IPS DF 19.7 (cell line): Measurements from ENCODE around the gene GJC2.
"Not testable (repeated sequence)": the region's sequence is repeated elsewhere in the genome, so short reads cannot be mapped to it uniquely, and the experiment has no call there.

Source experiments
- DNase-seq: peaks from one replicate; pipeline ENCODE4 v3.0.0-alpha.2; 2013; ENCODE audit warnings: low read depth, low spot score

GJC2 gene

DNA sequence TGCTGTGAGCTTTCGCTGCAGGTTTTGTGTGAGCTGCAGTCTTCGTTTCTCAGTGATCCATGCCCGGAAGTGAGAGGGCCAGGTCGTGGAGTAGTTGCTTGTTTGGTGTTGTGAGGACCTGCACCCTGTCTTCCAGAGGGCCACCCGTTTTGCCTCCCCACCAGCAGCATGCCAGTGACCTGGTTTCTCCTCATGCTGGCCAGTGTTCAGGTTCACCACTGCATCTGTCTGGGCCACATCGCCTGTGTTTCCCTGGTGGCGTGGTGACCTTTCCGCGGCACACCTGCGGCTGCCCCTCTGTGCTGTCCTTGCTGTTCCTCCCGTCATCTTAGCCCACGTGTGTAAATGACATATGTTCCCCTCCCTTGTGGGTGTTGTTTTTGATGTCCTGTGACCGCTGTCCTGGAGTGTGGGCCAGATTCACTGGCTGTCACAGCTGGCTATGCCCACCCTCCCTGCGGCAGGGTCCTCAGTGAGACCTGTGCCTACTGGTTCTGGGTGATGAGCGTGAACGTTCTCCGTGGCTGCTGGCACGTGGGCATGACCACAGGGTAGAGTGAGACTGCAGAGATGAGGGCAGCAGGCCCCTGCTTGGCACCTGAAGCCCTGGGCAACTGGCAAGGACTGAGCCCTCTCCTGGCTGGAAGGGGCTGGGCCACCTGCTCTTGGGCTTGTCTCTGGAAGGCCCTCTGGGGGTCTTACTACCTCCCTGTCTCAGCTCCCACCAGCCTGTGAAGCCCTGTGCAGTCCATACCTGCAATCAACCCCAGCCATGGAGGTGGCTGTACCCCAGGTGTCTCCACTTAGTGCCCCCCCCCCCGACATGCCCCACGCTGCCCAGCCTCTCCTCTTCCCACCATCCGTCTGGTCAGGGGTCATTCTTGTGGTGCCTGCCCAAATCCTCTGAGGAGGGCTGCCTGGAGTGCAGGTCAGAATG, 23.1 kb downstream of the GJC2 start:
- no peak for DNase-seq

- DNase-seq, result not testable (repeated sequence)
Measured at GRCh38 chr1:228173528-228174481, 24.1 kb downstream of the GJC2 start.

GRCh38 chr1:228174482-228175315, 25.0 kb downstream of the GJC2 start:
- no peak for DNase-seq

DNA sequence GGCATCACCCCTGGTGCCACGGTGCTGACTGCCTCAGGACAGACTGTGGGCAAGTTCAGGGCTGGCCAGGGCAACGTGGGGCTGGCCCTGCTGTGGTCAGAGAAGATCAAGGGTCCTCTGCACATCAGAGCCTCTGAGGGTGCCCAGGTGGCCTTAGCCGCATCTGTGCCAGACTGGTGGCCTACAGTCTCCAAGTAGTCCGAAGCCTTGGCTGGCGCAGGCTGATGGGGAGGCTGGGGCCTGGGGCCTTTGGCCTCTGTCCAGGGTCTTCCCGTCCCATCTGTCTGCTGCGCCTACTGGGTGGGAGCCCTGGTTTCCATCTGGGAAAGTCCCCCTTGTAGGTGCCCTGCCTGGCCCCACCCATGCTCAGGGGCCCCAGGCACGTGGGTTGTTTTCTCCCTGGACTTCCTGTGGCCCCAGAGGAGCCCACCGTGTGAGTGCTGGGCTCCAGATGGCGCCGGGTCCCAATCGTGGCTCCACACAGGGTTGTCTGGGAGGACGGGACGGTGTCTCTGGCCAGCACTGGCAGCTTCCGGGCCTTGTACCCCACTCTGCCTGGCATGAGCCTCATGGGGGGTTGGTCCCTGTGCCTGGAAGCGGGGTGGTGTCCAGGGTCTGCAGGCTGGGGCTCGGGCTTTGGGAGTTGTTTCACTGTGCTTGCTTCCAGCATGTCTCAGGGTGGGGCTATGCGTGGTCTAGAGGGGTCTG, 25.7 kb downstream of the GJC2 start:
- no peak for DNase-seq

GRCh38 chr1:228176024-228176395, 26.3 kb downstream of the GJC2 start:
- DNase-seq, result no peak

GRCh38 chr1:228176461-228177182, 26.9 kb downstream of the GJC2 start:
- no peak for DNase-seq

GRCh38 chr1:228177183-228177475, 27.4 kb downstream of the GJC2 start:
- no peak for DNase-seq

- no peak for DNase-seq
Measured at GRCh38 chr1:228177721-228178710, 28.3 kb downstream of the GJC2 start.

GRCh38 chr1:228178737-228179684, 29.3 kb downstream of the GJC2 start:
- no peak for DNase-seq

GRCh38 chr1:228180271-228180958, 30.7 kb downstream of the GJC2 start:
- DNase-seq, result no peak

DNA sequence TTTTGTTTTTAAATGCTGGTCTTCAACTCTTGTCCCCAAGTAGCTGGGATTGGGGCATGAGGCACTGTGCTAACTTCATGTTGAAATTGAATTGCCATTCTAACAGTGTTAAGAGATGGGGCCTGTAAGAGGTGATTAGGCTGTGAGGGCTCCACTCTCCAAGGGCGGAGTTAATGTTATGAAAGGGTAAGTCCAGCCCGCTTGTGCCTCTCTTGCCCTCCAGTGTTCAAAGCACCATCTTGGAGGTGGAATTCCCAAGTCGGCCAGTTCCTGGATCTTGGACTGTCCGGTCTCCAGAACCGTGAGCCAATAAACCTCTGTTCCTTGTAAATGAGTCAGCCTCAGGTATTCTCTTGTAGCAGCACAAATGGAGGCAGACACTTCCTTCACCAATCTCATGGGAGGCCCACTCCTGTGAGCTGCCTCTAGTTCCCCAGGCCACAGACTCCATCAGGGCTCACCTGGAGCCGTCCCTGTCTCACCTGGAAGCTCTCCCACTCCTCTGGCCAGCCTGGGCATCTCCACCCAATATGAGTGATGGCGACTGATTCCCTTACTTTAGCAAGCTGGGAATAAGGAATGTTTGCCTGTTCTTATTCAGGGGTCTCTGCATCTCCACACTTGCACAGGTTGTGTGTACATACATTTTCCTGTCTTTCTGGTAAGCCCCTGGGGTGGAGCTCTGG, 31.4 kb downstream of the GJC2 start:
- no peak for DNase-seq

DNA sequence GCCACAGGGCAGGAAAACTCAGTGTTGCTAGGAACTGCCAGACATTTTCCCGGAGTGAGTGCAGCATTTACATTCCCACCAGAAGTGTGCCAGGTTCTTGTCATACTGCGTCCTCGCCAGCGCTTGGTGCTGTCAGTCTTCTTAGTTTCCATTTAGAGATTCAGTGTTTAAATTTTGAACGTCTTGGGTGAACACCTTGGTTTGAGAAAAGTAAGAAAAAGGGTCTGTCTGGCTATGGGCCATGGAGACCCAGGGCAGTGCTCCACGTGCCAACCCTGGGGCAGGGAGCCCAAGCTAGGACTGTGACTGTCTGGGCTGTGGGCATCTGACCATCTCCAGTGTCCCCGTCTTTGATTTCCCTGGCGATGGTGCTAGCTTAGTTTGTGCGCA, 31.9 kb downstream of the GJC2 start:
- DNase-seq, result no peak

DNA sequence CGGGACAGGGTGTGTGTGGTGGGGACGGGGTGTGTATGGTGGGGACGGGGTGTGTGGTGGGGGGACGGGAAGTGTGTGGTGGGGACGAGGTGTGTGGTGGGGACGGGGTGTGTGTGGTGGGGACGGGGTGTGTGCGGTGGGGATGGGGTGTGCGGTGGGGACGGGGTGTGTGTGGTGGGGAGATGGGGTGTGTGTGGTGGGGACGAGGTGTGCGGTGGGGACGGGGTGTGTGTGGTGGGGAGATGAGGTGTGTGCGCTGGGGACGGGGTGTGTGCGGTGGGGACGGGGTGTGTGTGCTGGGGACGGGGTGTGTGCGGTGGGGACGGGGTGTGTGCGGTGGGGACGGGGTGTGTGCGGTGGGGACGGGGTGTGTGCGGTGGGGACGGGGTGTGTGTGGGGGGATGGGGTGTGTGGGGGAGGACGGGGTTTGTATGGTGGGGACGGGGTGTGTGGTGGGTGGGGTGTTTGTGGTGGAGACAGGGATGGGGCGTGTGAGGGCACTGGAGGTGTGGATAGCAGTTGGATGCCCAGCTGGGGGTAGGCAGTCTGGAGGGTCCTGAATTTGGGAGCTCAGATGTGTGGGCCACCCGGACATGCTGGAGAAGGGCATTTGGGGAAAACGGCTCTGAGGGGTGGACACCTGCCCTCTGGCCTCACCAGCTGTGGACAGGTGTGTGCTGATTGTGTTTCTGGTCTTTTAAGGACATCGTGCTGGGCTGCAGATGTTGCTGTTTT, 32.7 kb downstream of the GJC2 start:
- no peak for DNase-seq

DNA sequence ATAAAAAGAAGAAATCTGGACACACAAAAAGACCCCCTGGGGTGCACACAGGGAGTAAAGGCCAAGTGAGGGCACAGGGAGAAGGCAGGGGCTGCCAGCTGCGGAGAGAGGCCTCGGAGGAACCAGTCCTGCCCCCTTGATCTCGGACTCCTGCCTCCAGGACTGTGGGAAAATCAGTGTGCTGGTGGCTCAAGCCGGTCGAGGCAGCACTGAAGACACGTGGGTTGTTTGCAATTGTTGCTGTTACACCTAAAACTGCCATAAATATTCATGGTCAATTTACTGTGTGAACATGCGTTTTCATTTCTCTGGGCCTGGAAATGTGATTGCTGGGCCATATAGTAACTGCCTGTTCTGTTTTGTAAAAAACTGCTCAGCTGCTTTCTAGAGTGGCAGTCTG, 34.4 kb downstream of the GJC2 start:
- no peak for DNase-seq

DNA sequence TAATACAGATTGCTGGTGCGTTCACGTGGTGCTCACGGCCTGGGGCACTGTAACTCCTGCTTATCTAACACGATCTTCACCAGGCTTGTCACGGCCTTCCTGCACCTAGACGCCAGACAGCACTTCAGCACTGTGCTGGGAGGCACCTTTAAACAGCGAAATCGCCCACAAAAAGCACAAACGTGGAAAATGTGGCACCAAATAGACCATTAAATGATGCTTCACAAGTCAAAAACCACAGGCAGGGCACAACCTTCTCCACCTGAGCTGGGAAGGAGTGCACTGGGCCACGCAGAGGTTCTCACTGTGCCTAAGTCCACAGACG, 35.9 kb downstream of the GJC2 start:
- DNase-seq, result no peak

DNA sequence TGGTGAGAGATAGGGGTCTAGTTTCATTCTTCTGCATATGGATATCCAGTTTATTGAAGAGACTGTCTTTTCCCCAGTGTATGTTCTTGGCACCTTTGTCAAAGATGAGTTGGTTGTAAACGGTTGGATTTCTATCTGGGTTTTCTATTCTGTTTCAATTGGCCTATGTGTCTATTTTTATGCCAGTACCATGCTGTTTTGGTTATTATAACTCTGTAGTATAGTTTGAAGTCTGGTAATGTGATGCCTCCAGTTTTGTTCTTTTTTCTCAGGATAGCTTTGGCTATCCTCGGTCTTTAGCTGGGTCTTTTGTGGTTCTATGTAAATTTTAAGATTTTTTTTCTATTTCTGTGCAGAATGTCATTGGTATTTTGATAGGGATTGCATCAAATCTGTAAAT, 38.5 kb downstream of the GJC2 start:
- not testable (repeated sequence) for DNase-seq
